H9 (cell line): ENCODE measurements around the gene RBMXL2. TPM values are rescaled to one million over a fixed set of nuclear protein-coding genes. Genes with fewer than 3 reads are reported as not detected.
A peak's percentile ranks its signal among the peaks of the same experiment; 100 is the strongest.

Source experiments
- DNase-seq: peaks from one replicate; pipeline ENCODE4 v3.0.0-alpha.2; 2017
- H2AFZ ChIP-seq: one replicate; pipeline ENCODE4 v1.6.1; 2013; ENCODE audit warnings: mild to moderate bottlenecking, low read length, control low read depth, moderate library complexity
- H2AK5ac ChIP-seq: 2 replicates; pipeline ENCODE4 v1.6.1; 2013; ENCODE audit warnings: low read length, control low read depth, mixed read lengths; ENCODE audit not compliant: insufficient read length
- H2BK120ac ChIP-seq: one replicate; pipeline ENCODE4 v1.6.1; 2013; ENCODE audit warnings: low read depth, mild to moderate bottlenecking, low read length, control low read depth, inconsistent platforms; ENCODE audit not compliant: poor library complexity, severe bottlenecking
- H2BK12ac ChIP-seq: 2 replicates; pipeline ENCODE4 v1.6.1; 2013; ENCODE audit warnings: low read length, control low read depth, mixed read lengths, low read depth; ENCODE audit not compliant: insufficient read length
- H2BK15ac ChIP-seq: 2 replicates; pipeline ENCODE4 v1.6.1; 2013; ENCODE audit warnings: low read depth, low read length, control low read depth
- H2BK20ac ChIP-seq: one replicate; pipeline ENCODE4 v1.6.1; 2013; ENCODE audit warnings: low read depth, mild to moderate bottlenecking, low read length, control low read depth, inconsistent platforms; ENCODE audit not compliant: poor library complexity, severe bottlenecking
- H2BK5ac ChIP-seq: 2 replicates; pipeline ENCODE4 v1.6.1; 2013; ENCODE audit warnings: low read length, control low read depth, mixed read lengths; ENCODE audit not compliant: insufficient read length
- H3K14ac ChIP-seq: 2 replicates; pipeline ENCODE4 v1.6.1; 2013; ENCODE audit warnings: low read length, control low read depth; ENCODE audit not compliant: insufficient read depth
- H3K18ac ChIP-seq: 2 replicates; pipeline ENCODE4 v1.6.1; 2013; ENCODE audit warnings: low read depth, mild to moderate bottlenecking, mixed read lengths, low read length, control low read depth; ENCODE audit not compliant: insufficient read length
- H3K23ac ChIP-seq: 2 replicates; pipeline ENCODE4 v1.6.1; 2013; ENCODE audit warnings: low read length, control low read depth, mixed read lengths, low read depth; ENCODE audit not compliant: insufficient read length
- H3K23me2 ChIP-seq: 2 replicates; pipeline ENCODE4 v1.6.1; 2013; ENCODE audit warnings: low read depth, mild to moderate bottlenecking, mixed read lengths, low read length, control low read depth; ENCODE audit not compliant: insufficient read length, poor library complexity, severe bottlenecking
- H3K27ac ChIP-seq: 2 replicates; pipeline ENCODE4 v1.5.1; 2013; ENCODE audit warnings: low read length, control low read depth, mixed read lengths, low read depth; ENCODE audit not compliant: insufficient read length
- H3K27me3 ChIP-seq: 2 replicates; pipeline ENCODE4 v1.6.1; 2013; ENCODE audit warnings: low read length, control low read depth, inconsistent platforms; ENCODE audit not compliant: insufficient read depth
- H3K4ac ChIP-seq: 2 replicates; pipeline ENCODE4 v1.6.1; 2013; ENCODE audit warnings: low read depth, mild to moderate bottlenecking, control low read depth, inconsistent platforms, low read length, moderate library complexity
- H3K4me1 ChIP-seq: 2 replicates; pipeline ENCODE4 v1.6.1; 2013; ENCODE audit warnings: low read length, control low read depth, inconsistent platforms; ENCODE audit not compliant: insufficient read depth
- H3K4me2 ChIP-seq: 2 replicates; pipeline ENCODE4 v1.6.1; 2013; ENCODE audit warnings: low read length, control low read depth, mixed read lengths; ENCODE audit not compliant: insufficient read length, insufficient read depth
- H3K56ac ChIP-seq: 2 replicates; pipeline ENCODE4 v1.6.1; 2013; ENCODE audit warnings: low read depth, mild to moderate bottlenecking, mixed read lengths, low read length, control low read depth; ENCODE audit not compliant: insufficient read length
- H3K79me1 ChIP-seq: 2 replicates; pipeline ENCODE4 v1.6.1; 2013; ENCODE audit warnings: low read depth, mild to moderate bottlenecking, moderate library complexity, low read length, control low read depth, inconsistent platforms; ENCODE audit not compliant: insufficient read depth, poor library complexity, severe bottlenecking
- H3K79me2 ChIP-seq: 2 replicates; pipeline ENCODE4 v1.6.1; 2013; ENCODE audit warnings: low read length, control low read depth, inconsistent platforms; ENCODE audit not compliant: insufficient read depth
- H3K9ac ChIP-seq: 2 replicates; pipeline ENCODE4 v1.6.1; 2013; ENCODE audit warnings: low read length, control low read depth, mixed read lengths; ENCODE audit not compliant: insufficient read length; ENCODE audit errors: extremely low read depth
- H3K9me3 ChIP-seq: one replicate; pipeline ENCODE4 v1.6.1; 2013; ENCODE audit warnings: low read depth, low read length, inconsistent platforms; ENCODE audit not compliant: control insufficient read depth
- H3T11ph ChIP-seq: one replicate; pipeline ENCODE4 v1.6.1; 2013; ENCODE audit warnings: mild to moderate bottlenecking, low read length, control low read depth, inconsistent platforms
- H4K20me1 ChIP-seq: one replicate; pipeline ENCODE4 v1.6.1; 2013; ENCODE audit not compliant: control insufficient read depth, insufficient read length, insufficient read depth
- H4K5ac ChIP-seq: 2 replicates; pipeline ENCODE4 v1.6.1; 2013; ENCODE audit warnings: low read depth, mild to moderate bottlenecking, mixed read lengths, low read length, control low read depth; ENCODE audit not compliant: insufficient read length
- H4K8ac ChIP-seq: replicated peaks from 2 replicates; pipeline ENCODE4 v1.6.1; 2013; ENCODE audit warnings: low read length, control low read depth, mixed read lengths, low read depth; ENCODE audit not compliant: insufficient read length
- H4K91ac ChIP-seq: 2 replicates; pipeline ENCODE4 v1.6.1; 2013; ENCODE audit warnings: low read depth, mild to moderate bottlenecking, moderate library complexity, mixed read lengths, low read length, control low read depth; ENCODE audit not compliant: insufficient read length
- H3K27ac Mint-ChIP-seq, 3 experiments: 2 replicates in 2 of 3; 3 replicates in 1 of 3; pipeline ENCODE4 v1.8.0; 2020 to 2021; ENCODE audit warnings: mixed read lengths in 3 of 3, mild to moderate bottlenecking in 1 of 3, moderate library complexity in 1 of 3
- H3K27me3 Mint-ChIP-seq: 2 replicates; pipeline ENCODE4 v1.8.0; 2021; ENCODE audit warnings: low read depth, mild to moderate bottlenecking, moderate library complexity, mixed read lengths
- H3K36me3 Mint-ChIP-seq, 3 experiments: 2 replicates in 2 of 3; 3 replicates in 1 of 3; pipeline ENCODE4 v1.8.0; 2020 to 2021; ENCODE audit warnings: low read depth in 3 of 3, mixed read lengths in 3 of 3; ENCODE audit not compliant: insufficient read depth in 1 of 3
- H3K4me1 Mint-ChIP-seq, 2 experiments: 2 replicates each; pipeline ENCODE4 v1.8.0; 2020; ENCODE audit warnings: mixed read lengths in 2 of 2
- H3K4me3 Mint-ChIP-seq, 2 experiments: 2 replicates in 1 of 2; 3 replicates in 1 of 2; pipeline ENCODE4 v1.8.0; 2020 to 2021; ENCODE audit warnings: mild to moderate bottlenecking in 2 of 2, mixed read lengths in 2 of 2, moderate library complexity in 1 of 2
- H3K9me3 Mint-ChIP-seq, 2 experiments: 2 replicates in 1 of 2; 3 replicates in 1 of 2; pipeline ENCODE4 v1.8.0; 2020; ENCODE audit warnings: mild to moderate bottlenecking in 2 of 2, mixed read lengths in 2 of 2, moderate library complexity in 1 of 2
- WGBS: extraction: QIAGEN DNeasy Blood & Tissue Kit; methylation state at CpG from one replicate; pipeline ENCODE4 v1.1.7; 2013; ENCODE audit warnings: missing lambda C conversion rate, low lambda C conversion rate, mixed read lengths; ENCODE audit not compliant: insufficient read length; ENCODE audit errors: extremely low coverage; 5-methylcytosine and 5-hydroxymethylcytosine counted together
- total RNA-seq: library from RNA; stranded (reverse); gene quantifications from 2 replicates; pipeline ENCODE4 v1.2.1, GENCODE V29; 2021
- TF ChIP-seq, protein P1 (sequence below): fragments of 200-600 bp; sonication (generic); conservative IDR thresholded peaks from 3 replicates; pipeline ENCODE4 v1.8.0; 2021; ENCODE audit warnings: antibody characterized with exemption, mild to moderate bottlenecking

The RBMXL2 gene
- total RNA-seq, 1 experiment from 2014 or later, result not detected

DNA sequence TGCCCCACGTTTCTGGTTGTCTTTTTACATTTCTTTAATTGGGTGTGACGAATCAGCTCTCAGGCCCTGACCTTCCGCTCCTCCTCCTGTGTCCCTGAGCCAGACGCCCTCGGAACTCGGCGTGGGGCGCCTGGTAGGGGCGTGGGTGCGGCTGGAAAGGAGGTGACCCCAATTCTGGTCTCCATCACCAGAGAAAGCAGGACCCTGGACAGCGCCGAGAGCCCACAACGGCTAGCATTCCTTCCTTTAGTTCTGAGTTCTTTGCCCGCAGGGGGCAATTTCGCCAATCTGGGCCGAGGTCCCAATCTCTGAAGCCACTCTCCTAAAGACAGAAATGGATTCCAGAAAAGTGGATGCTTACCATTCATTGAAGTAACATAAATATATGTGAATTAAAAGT, 11.7 kb upstream of the RBMXL2 start:
- H3K4me1 ChIP-seq, result no peaks in the 10 kb centered on the region; the same call in 1 of the 2 replicates
- no peaks in the 10 kb centered on the region for H3K27me3 ChIP-seq
- TF ChIP-seq, protein P1, sequence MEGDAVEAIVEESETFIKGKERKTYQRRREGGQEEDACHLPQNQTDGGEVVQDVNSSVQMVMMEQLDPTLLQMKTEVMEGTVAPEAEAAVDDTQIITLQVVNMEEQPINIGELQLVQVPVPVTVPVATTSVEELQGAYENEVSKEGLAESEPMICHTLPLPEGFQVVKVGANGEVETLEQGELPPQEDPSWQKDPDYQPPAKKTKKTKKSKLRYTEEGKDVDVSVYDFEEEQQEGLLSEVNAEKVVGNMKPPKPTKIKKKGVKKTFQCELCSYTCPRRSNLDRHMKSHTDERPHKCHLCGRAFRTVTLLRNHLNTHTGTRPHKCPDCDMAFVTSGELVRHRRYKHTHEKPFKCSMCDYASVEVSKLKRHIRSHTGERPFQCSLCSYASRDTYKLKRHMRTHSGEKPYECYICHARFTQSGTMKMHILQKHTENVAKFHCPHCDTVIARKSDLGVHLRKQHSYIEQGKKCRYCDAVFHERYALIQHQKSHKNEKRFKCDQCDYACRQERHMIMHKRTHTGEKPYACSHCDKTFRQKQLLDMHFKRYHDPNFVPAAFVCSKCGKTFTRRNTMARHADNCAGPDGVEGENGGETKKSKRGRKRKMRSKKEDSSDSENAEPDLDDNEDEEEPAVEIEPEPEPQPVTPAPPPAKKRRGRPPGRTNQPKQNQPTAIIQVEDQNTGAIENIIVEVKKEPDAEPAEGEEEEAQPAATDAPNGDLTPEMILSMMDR, result no peak
- no peaks in the 10 kb centered on the region for H4K20me1 ChIP-seq
- H4K91ac ChIP-seq, result no peak overlapping the region
- no peaks in the 10 kb centered on the region for H3K9me3 ChIP-seq
- H3K14ac ChIP-seq, result no peak overlapping the region
- no peaks in the 10 kb centered on the region for H3K79me2 ChIP-seq
- no peak overlapping the region for H3K27ac ChIP-seq
- no peak overlapping the region for H2BK12ac ChIP-seq
- H4K8ac ChIP-seq, result no peak overlapping the region
- H3K23ac ChIP-seq, result no peak overlapping the region
- H2BK5ac ChIP-seq, result no peak overlapping the region
- Mint-ChIP-seq H3K27ac (no peak overlapping the region), H3K4me1 (peaks cover 10 to 12% of the 10 kb centered on the region in 2 experiments), H3K9me3 (peaks cover 15 to 22% of the 10 kb centered on the region in 2 experiments), H3K36me3 (peaks cover 5 to 17% (median 15%) of the 10 kb centered on the region in 3 experiments), H3K27me3 (0 out of 2 replicates have a peak, but pooled peaks cover 2% of the 10 kb centered on the region), H3K4me3 (no peak overlapping the region)
- H2BK15ac ChIP-seq, result no peak overlapping the region
- no CpG with 5 or more reads among the region's 16 CpGs for WGBS
- H3K56ac ChIP-seq, result no peak overlapping the region
- no peaks in the 10 kb centered on the region for H3K79me1 ChIP-seq
- no peak overlapping the region for H4K5ac ChIP-seq
- no peak overlapping the region for H2BK20ac ChIP-seq
- H3K23me2 ChIP-seq, result no peaks in the 10 kb centered on the region
- no peak overlapping the region for H2BK120ac ChIP-seq
- no peak overlapping the region for H3K9ac ChIP-seq
- no peak overlapping the region for H3K18ac ChIP-seq
- no peak overlapping the region for H3T11ph ChIP-seq
- no peak overlapping the region for H2AK5ac ChIP-seq
- no peak overlapping the region for H3K4ac ChIP-seq
- DNase-seq, result peak; percentile 64
- H3K4me2 ChIP-seq, result no peak overlapping the region
- no peak overlapping the region for H2AFZ ChIP-seq
